HG03159 (cell line): ENCODE data around the gene KPNA1.

ENCODE experiments used
- ATAC-seq: cut with Tn5 transposase; IDR thresholded peaks from one replicate; pipeline ENCODE4 v1.9.1; 2021; ENCODE audit warnings: mild to moderate bottlenecking, moderate library complexity; ENCODE audit not compliant: unreplicated experiment

KPNA1 gene

DNA sequence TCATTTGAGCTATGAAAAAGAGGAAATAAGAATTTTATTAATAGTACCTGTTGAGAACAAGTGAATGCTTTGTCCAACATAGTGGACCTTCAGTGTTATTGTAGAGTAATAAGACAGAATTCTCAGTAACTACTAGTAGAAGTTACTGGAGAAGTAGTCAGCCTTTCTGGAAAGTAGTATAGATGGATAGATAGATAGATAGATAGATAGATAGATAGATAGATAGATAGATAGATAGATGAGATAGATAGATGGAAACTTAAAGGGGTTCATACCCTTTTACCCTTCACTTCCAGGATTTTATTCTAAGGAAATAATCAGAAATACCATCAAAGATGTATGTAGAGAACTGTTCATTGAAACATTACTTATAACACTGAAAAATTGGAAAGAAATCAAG lies 125.5 kb downstream of the KPNA1 start:
- ATAC-seq = no peak

GRCh38 chr3:122387709-122388108 lies 127.0 kb downstream of the KPNA1 start:
- no peak for ATAC-seq

GRCh38 chr3:122383771-122384697 lies 130.7 kb downstream of the KPNA1 start, which contains the start of gene FAM162A:
Gene FAM162A (plus strand): TSS chr3:122384182. CDS start chr3:122384266, 84 bp downstream.
- peak; percentile 94 for ATAC-seq

- peak; percentile 39 for ATAC-seq
Observed at GRCh38 chr3:122382888-122383666, 131.7 kb downstream of the KPNA1 start, which contains the start of gene MIX23. Gene MIX23 (minus strand): TSS chr3:122383231. CDS start chr3:122383224, 7 bp downstream.

GRCh38 chr3:122377975-122378374 lies 136.8 kb downstream of the KPNA1 start:
- no peak for ATAC-seq

DNA sequence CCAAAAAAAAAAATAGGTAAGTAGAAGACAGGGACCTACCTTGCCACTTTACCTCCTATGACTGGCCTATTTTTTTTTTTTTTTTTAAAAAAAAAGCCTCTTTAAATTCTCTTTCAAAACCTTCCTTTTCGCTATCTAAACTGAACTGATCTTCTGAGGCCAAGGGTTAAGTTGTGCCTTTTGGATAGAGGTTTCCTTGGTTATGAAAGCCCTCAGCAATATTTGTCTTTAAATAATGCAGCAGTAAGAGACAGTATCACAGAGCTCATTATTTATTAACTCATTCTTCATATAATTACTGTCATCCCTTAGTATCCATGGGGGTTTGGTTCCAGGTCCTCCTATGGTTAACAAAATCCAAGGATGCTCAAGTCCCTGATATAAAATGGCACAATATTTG lies 140.7 kb downstream of the KPNA1 start:
- no peak for ATAC-seq
